Measurements from ENCODE around the gene CADPS2. TPM values are rescaled to one million over a fixed set of nuclear protein-coding genes. Genes with fewer than 3 reads are reported as not detected.
A peak's percentile ranks its signal among the peaks of the same experiment; 100 is the strongest.

CADPS2 gene
- total and polyA plus RNA-seq, 2 of the 4 experiments (the other 2 are of a cell fraction): 0.10 to 0.54 TPM

DNA sequence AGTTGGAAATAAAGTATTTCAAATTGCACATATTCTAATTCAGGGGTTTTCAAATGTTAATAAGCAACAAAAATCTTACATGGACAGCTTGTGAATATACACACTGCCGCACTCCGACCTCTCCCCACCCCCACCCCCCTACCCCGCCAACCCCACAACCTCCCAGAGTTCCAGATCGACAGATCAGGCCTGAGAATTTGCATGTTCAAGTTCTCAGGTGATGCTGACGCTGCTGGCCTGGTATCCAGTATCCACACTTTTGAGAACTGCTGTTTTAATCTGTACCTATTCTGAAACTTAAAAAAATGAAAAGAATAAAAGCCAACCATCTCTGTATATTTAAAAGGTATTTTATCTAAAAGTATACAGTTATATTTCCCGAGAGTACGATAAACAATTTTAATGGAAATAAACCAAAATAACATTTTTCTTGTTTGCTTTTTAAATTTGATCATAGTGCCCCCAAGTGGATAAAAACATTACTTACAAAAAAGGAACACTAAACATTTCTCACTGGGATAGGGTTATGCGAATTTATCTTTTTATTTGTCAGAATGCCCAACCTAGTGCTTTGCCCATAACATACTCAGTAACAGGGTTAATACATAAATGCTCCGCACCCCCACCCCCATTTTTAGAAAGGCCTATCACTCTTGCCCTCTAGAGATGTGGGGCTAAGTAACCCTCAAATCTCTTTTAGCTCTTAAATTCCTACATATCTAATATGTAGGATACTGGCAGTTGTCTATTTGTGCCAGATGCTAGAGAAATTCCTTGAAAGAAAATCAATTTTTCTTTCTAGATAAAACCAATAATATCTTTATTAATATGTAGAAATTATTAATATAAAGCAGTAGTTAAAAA, 353.6 kb downstream of the CADPS2 start:
- TF ChIP-seq, protein P1, sequence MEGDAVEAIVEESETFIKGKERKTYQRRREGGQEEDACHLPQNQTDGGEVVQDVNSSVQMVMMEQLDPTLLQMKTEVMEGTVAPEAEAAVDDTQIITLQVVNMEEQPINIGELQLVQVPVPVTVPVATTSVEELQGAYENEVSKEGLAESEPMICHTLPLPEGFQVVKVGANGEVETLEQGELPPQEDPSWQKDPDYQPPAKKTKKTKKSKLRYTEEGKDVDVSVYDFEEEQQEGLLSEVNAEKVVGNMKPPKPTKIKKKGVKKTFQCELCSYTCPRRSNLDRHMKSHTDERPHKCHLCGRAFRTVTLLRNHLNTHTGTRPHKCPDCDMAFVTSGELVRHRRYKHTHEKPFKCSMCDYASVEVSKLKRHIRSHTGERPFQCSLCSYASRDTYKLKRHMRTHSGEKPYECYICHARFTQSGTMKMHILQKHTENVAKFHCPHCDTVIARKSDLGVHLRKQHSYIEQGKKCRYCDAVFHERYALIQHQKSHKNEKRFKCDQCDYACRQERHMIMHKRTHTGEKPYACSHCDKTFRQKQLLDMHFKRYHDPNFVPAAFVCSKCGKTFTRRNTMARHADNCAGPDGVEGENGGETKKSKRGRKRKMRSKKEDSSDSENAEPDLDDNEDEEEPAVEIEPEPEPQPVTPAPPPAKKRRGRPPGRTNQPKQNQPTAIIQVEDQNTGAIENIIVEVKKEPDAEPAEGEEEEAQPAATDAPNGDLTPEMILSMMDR (conservative IDR thresholded peaks at IDR 0.05; ENCODE audit: low read depth, low read length): peak; percentile 45
- peak; percentile 25; the same call in 1 of the 2 replicates for TF ChIP-seq SMC3 (IDR thresholded peaks at IDR 0.05; ENCODE audit: low read depth, low read length)
- TF ChIP-seq RAD21 (IDR thresholded peaks at IDR 0.05; ENCODE audit: low read length): peak; percentile 24
- TF ChIP-seq FOS (IDR thresholded peaks at IDR 0.05; ENCODE audit: low read depth, low read length): no peak
- no peak for TF ChIP-seq MAZ (IDR thresholded peaks at IDR 0.05; ENCODE audit: borderline replicate concordance, low read depth, low read length)
- Histone ChIP-seq H4K5ac (ENCODE audit: low read depth, low read length) (no peak overlapping the region), H3K56ac (ENCODE audit: extremely low read depth, insufficient read depth, low read length) (no peak overlapping the region), H4K8ac (ENCODE audit: low read depth in 2 of 2, low read length in 2 of 2) (no peak overlapping the region), H4K91ac (ENCODE audit: insufficient read depth, low read depth, low read length) (no peak overlapping the region), H2AK5ac (ENCODE audit: low read depth, low read length) (no peak overlapping the region), H4K20me1 (ENCODE audit: insufficient read depth, low read length) (no peaks in the 10 kb centered on the region), H3K14ac (replicated peaks; ENCODE audit: low read depth, low read length) (no peak overlapping the region), H2BK20ac (ENCODE audit: low read depth, low read length) (no peak overlapping the region), H3K9me3 (ENCODE audit: control insufficient read depth, insufficient read depth, low read length) (no peaks in the 10 kb centered on the region), H3K36me3 (ENCODE audit: control insufficient read depth, insufficient read depth, low read length) (no peaks in the 10 kb centered on the region), H2BK120ac (ENCODE audit: low read depth, low read length) (no peak overlapping the region), H3K4me2 (ENCODE audit: low read depth, low read length) (no peak overlapping the region), H2BK5ac (ENCODE audit: low read depth, low read length, poor library complexity, severe bottlenecking) (no peak overlapping the region), H3K79me1 (ENCODE audit: low read depth in 1 of 2, low read length in 2 of 2) (no peaks in the 10 kb centered on the region), H2BK15ac (ENCODE audit: low read depth, low read length) (no peak overlapping the region), H3K27me3 (ENCODE audit: control insufficient read depth, insufficient read depth, low read length) (no peaks in the 10 kb centered on the region), H2AFZ (replicated peaks; ENCODE audit: low read length, poor library complexity) (no peak overlapping the region), H3K18ac (ENCODE audit: low read depth, low read length) (no peak overlapping the region), H3K4me3 (ENCODE audit: insufficient read depth, low read depth, low read length) (no peak overlapping the region), H2AK9ac (replicated peaks; ENCODE audit: low read depth, low read length, poor library complexity) (no peak overlapping the region), H3K9me1 (ENCODE audit: insufficient read depth, low read length) (no peaks in the 10 kb centered on the region), H3K4me1 (ENCODE audit: control insufficient read depth, insufficient read depth, low read length) (no peaks in the 10 kb centered on the region), H3K9ac (ENCODE audit: low read depth, low read length) (no peak overlapping the region), H3K23ac (ENCODE audit: low read depth, low read length) (no peak overlapping the region), H3K27ac (ENCODE audit: insufficient read depth, low read length) (no peak overlapping the region), H3K4ac (ENCODE audit: low read depth, low read length) (no peak overlapping the region)
- WGBS, 2 experiments (ENCODE audit: extremely low coverage in 2 of 2, insufficient read length in 1 of 2): no CpG with 5 or more reads among the region's 9 CpGs
- no TSS peak for BruUV-seq (replicated peaks)
- in situ Hi-C loops (cut with MboI; ENCODE audit: low sequenced_read_pairs): loop anchor here (10.0 to 25.0 kb wide), 3 partner anchors 320 to 518 kb away; no protein-coding TSS in a partner anchor
- dilution Hi-C loops (cut with HindIII; ENCODE audit: low sequenced_read_pairs, unreplicated experiment): no loop called here
- DNase-seq (peak; percentile 5), ATAC-seq (ENCODE audit: low read depth) (no peak; the same call in 1 of the 2 replicates)
- ChIA-PET CTCF (interaction anchor here (0.5 to 1.1 kb wide), 2 partner anchors 11 to 440 kb away, joined by 3 to 5 read pairs; no protein-coding TSS in a partner anchor), POLR2A (ENCODE audit: unreplicated experiment) (no interaction called here)
- intact Hi-C loops (cut with micrococcal nuclease): no loop called here
